ENCODE measurements around the gene EYA4. TPM values are rescaled to one million over a fixed set of nuclear protein-coding genes. Genes with fewer than 3 reads are reported as not detected.

The EYA4 gene
- total and polyA plus RNA-seq, 5 donors from 2014 or later: not detected

- DNase-seq (no peak), ATAC-seq (ENCODE audit: low read depth in 2 of 2) (no peak)
- H3K4me1 Mint-ChIP-seq: no peaks in the 10 kb centered on the region
- Histone ChIP-seq H3K9me3 (ENCODE audit: control insufficient read depth in 2 of 2, low read length in 2 of 2) (no peaks in the 10 kb centered on the region), H3K36me3 (ENCODE audit: control insufficient read depth, insufficient read depth, low read length) (no peaks in the 10 kb centered on the region), H3K4me1 (ENCODE audit: control insufficient read depth, insufficient read depth, low read length, poor library complexity, severe bottlenecking) (no peaks in the 10 kb centered on the region), H3K27ac (ENCODE audit: insufficient read depth, low read length, poor library complexity, severe bottlenecking) (no peak overlapping the region), H3K27me3 (ENCODE audit: control insufficient read depth, insufficient read depth, low read length) (no peaks in the 10 kb centered on the region), H3K4me3 (ENCODE audit: low read depth, low read length) (no peak overlapping the region)
- no peaks in the 10 kb centered on the region for H3K9me3 Mint-ChIP-seq
- no peaks in the 10 kb centered on the region for H3K27me3 Mint-ChIP-seq
- no peak overlapping the region for H3K27ac Mint-ChIP-seq
- no peak overlapping the region for H3K4me3 Mint-ChIP-seq
- no peaks in the 10 kb centered on the region for H3K36me3 Mint-ChIP-seq
Measured at GRCh38 chr6:133446789-133447188, 205.6 kb downstream of the EYA4 start.

GRCh38 chr6:133447924-133448323, 206.8 kb downstream of the EYA4 start:
- no peak overlapping the region for H3K4me3 Mint-ChIP-seq
- Histone ChIP-seq H3K9me3 (ENCODE audit: control insufficient read depth in 2 of 2, low read length in 2 of 2) (no peaks in the 10 kb centered on the region), H3K4me1 (ENCODE audit: control insufficient read depth, insufficient read depth, low read length, poor library complexity, severe bottlenecking) (no peaks in the 10 kb centered on the region), H3K27me3 (ENCODE audit: control insufficient read depth, insufficient read depth, low read length) (no peaks in the 10 kb centered on the region), H3K36me3 (ENCODE audit: control insufficient read depth, insufficient read depth, low read length) (no peaks in the 10 kb centered on the region), H3K27ac (ENCODE audit: insufficient read depth, low read length, poor library complexity, severe bottlenecking) (no peak overlapping the region), H3K4me3 (ENCODE audit: low read depth, low read length) (no peak overlapping the region)
- H3K9me3 Mint-ChIP-seq: no peaks in the 10 kb centered on the region
- no peaks in the 10 kb centered on the region for H3K36me3 Mint-ChIP-seq
- ATAC-seq (ENCODE audit: low read depth in 2 of 2) (no peak), DNase-seq (no peak)
- no peaks in the 10 kb centered on the region for H3K27me3 Mint-ChIP-seq
- no peaks in the 10 kb centered on the region for H3K4me1 Mint-ChIP-seq
- H3K27ac Mint-ChIP-seq: no peak overlapping the region

- no peaks in the 10 kb centered on the region for H3K9me3 ChIP-seq (ENCODE audit: control insufficient read depth in 2 of 2, low read length in 2 of 2)
- H3K27ac ChIP-seq (ENCODE audit: insufficient read depth, low read length, poor library complexity, severe bottlenecking): no peak overlapping the region
- no peaks in the 10 kb centered on the region for H3K4me1 Mint-ChIP-seq
- no peak for DNase-seq
- no peaks in the 10 kb centered on the region for H3K4me1 ChIP-seq (ENCODE audit: control insufficient read depth, insufficient read depth, low read length, poor library complexity, severe bottlenecking)
- no peak overlapping the region for H3K27ac Mint-ChIP-seq
- H3K9me3 Mint-ChIP-seq: no peaks in the 10 kb centered on the region
- no peaks in the 10 kb centered on the region for H3K36me3 ChIP-seq (ENCODE audit: control insufficient read depth, insufficient read depth, low read length)
- no peaks in the 10 kb centered on the region for H3K36me3 Mint-ChIP-seq
- no peak overlapping the region for H3K4me3 ChIP-seq (ENCODE audit: low read depth, low read length)
- no peak overlapping the region for H3K4me3 Mint-ChIP-seq
- no peak for ATAC-seq (ENCODE audit: low read depth in 2 of 2)
- H3K27me3 Mint-ChIP-seq: no peaks in the 10 kb centered on the region
- no peaks in the 10 kb centered on the region for H3K27me3 ChIP-seq (ENCODE audit: control insufficient read depth, insufficient read depth, low read length)
Measured at GRCh38 chr6:133456439-133456838, 215.3 kb downstream of the EYA4 start.

GRCh38 chr6:133456944-133457343, 215.8 kb downstream of the EYA4 start:
- DNase-seq (no peak), ATAC-seq (ENCODE audit: low read depth in 2 of 2) (no peak)
- H3K4me3 Mint-ChIP-seq: no peak overlapping the region
- Histone ChIP-seq H3K36me3 (ENCODE audit: control insufficient read depth, insufficient read depth, low read length) (no peaks in the 10 kb centered on the region), H3K27ac (ENCODE audit: insufficient read depth, low read length, poor library complexity, severe bottlenecking) (no peak overlapping the region), H3K9me3 (ENCODE audit: control insufficient read depth in 2 of 2, low read length in 2 of 2) (no peaks in the 10 kb centered on the region), H3K27me3 (ENCODE audit: control insufficient read depth, insufficient read depth, low read length) (no peaks in the 10 kb centered on the region), H3K4me3 (ENCODE audit: low read depth, low read length) (no peak overlapping the region), H3K4me1 (ENCODE audit: control insufficient read depth, insufficient read depth, low read length, poor library complexity, severe bottlenecking) (no peaks in the 10 kb centered on the region)
- no peaks in the 10 kb centered on the region for H3K4me1 Mint-ChIP-seq
- no peaks in the 10 kb centered on the region for H3K27me3 Mint-ChIP-seq
- H3K36me3 Mint-ChIP-seq: no peaks in the 10 kb centered on the region
- no peaks in the 10 kb centered on the region for H3K9me3 Mint-ChIP-seq
- no peak overlapping the region for H3K27ac Mint-ChIP-seq

GRCh38 chr6:133460101-133460500, 218.9 kb downstream of the EYA4 start:
- H3K27me3 ChIP-seq (ENCODE audit: control insufficient read depth, insufficient read depth, low read length): no peaks in the 10 kb centered on the region
- H3K27ac ChIP-seq (ENCODE audit: insufficient read depth, low read length, poor library complexity, severe bottlenecking): no peak overlapping the region
- H3K9me3 Mint-ChIP-seq: no peaks in the 10 kb centered on the region
- H3K27me3 Mint-ChIP-seq: peaks cover 4% of the 10 kb centered on the region
- H3K4me3 Mint-ChIP-seq: no peak overlapping the region
- H3K4me1 Mint-ChIP-seq: no peaks in the 10 kb centered on the region
- no peaks in the 10 kb centered on the region for H3K9me3 ChIP-seq (ENCODE audit: control insufficient read depth in 2 of 2, low read length in 2 of 2)
- no peak for DNase-seq
- no peak for ATAC-seq (ENCODE audit: low read depth in 2 of 2)
- no peaks in the 10 kb centered on the region for H3K36me3 Mint-ChIP-seq
- H3K4me1 ChIP-seq (ENCODE audit: control insufficient read depth, insufficient read depth, low read length, poor library complexity, severe bottlenecking): no peaks in the 10 kb centered on the region
- no peak overlapping the region for H3K27ac Mint-ChIP-seq
- H3K4me3 ChIP-seq (ENCODE audit: low read depth, low read length): no peak overlapping the region
- H3K36me3 ChIP-seq (ENCODE audit: control insufficient read depth, insufficient read depth, low read length): no peaks in the 10 kb centered on the region

- Histone ChIP-seq H3K27ac (ENCODE audit: insufficient read depth, low read length, poor library complexity, severe bottlenecking) (no peak overlapping the region), H3K36me3 (ENCODE audit: control insufficient read depth, insufficient read depth, low read length) (no peaks in the 10 kb centered on the region), H3K4me1 (ENCODE audit: control insufficient read depth, insufficient read depth, low read length, poor library complexity, severe bottlenecking) (no peaks in the 10 kb centered on the region), H3K9me3 (ENCODE audit: control insufficient read depth in 2 of 2, low read length in 2 of 2) (no peaks in the 10 kb centered on the region), H3K27me3 (ENCODE audit: control insufficient read depth, insufficient read depth, low read length) (no peaks in the 10 kb centered on the region), H3K4me3 (ENCODE audit: low read depth, low read length) (no peak overlapping the region)
- H3K27me3 Mint-ChIP-seq: peaks cover 4% of the 10 kb centered on the region
- no peak overlapping the region for H3K27ac Mint-ChIP-seq
- ATAC-seq (ENCODE audit: low read depth in 2 of 2) (no peak), DNase-seq (no peak)
- no peaks in the 10 kb centered on the region for H3K36me3 Mint-ChIP-seq
- no peaks in the 10 kb centered on the region for H3K9me3 Mint-ChIP-seq
- no peaks in the 10 kb centered on the region for H3K4me1 Mint-ChIP-seq
- H3K4me3 Mint-ChIP-seq: no peak overlapping the region
Measured at GRCh38 chr6:133463790-133464189, 222.6 kb downstream of the EYA4 start.

- H3K4me1 Mint-ChIP-seq: no peaks in the 10 kb centered on the region
- ATAC-seq (ENCODE audit: low read depth in 2 of 2) (no peak), DNase-seq (no peak)
- Histone ChIP-seq H3K4me3 (ENCODE audit: low read depth, low read length) (no peak overlapping the region), H3K36me3 (ENCODE audit: control insufficient read depth, insufficient read depth, low read length) (no peaks in the 10 kb centered on the region), H3K27me3 (ENCODE audit: control insufficient read depth, insufficient read depth, low read length) (no peaks in the 10 kb centered on the region), H3K4me1 (ENCODE audit: control insufficient read depth, insufficient read depth, low read length, poor library complexity, severe bottlenecking) (no peaks in the 10 kb centered on the region), H3K27ac (ENCODE audit: insufficient read depth, low read length, poor library complexity, severe bottlenecking) (no peak overlapping the region), H3K9me3 (ENCODE audit: control insufficient read depth in 2 of 2, low read length in 2 of 2) (no peaks in the 10 kb centered on the region)
- H3K27me3 Mint-ChIP-seq: peaks cover 4% of the 10 kb centered on the region
- H3K27ac Mint-ChIP-seq: no peak overlapping the region
- no peak overlapping the region for H3K4me3 Mint-ChIP-seq
- H3K36me3 Mint-ChIP-seq: no peaks in the 10 kb centered on the region
- H3K9me3 Mint-ChIP-seq: peaks cover 0 to 5% (median 2%) of the 10 kb centered on the region in 7 donors
Measured at GRCh38 chr6:133466680-133467079, 225.5 kb downstream of the EYA4 start.

- no peaks in the 10 kb centered on the region for H3K4me1 Mint-ChIP-seq
- H3K36me3 Mint-ChIP-seq: no peaks in the 10 kb centered on the region
- H3K9me3 ChIP-seq (ENCODE audit: control insufficient read depth in 2 of 2, low read length in 2 of 2): no peaks in the 10 kb centered on the region
- peaks cover 4% of the 10 kb centered on the region for H3K27me3 Mint-ChIP-seq
- no peak for DNase-seq
- no peaks in the 10 kb centered on the region for H3K36me3 ChIP-seq (ENCODE audit: control insufficient read depth, insufficient read depth, low read length)
- peaks cover 0 to 5% (median 2%) of the 10 kb centered on the region in 7 donors for H3K9me3 Mint-ChIP-seq
- no peak for ATAC-seq (ENCODE audit: low read depth in 2 of 2)
- no peak overlapping the region for H3K4me3 Mint-ChIP-seq
- no peaks in the 10 kb centered on the region for H3K27me3 ChIP-seq (ENCODE audit: control insufficient read depth, insufficient read depth, low read length)
- H3K27ac ChIP-seq (ENCODE audit: insufficient read depth, low read length, poor library complexity, severe bottlenecking): no peak overlapping the region
- no peak overlapping the region for H3K4me3 ChIP-seq (ENCODE audit: low read depth, low read length)
- H3K27ac Mint-ChIP-seq: no peak overlapping the region
- H3K4me1 ChIP-seq (ENCODE audit: control insufficient read depth, insufficient read depth, low read length, poor library complexity, severe bottlenecking): no peaks in the 10 kb centered on the region
Measured at GRCh38 chr6:133467231-133467981, 226.2 kb downstream of the EYA4 start.
